ENCODE results near the gene SLC7A9.

The SLC7A9 gene

GRCh38 chr19:32831611-32832010 lies 38.0 kb downstream of the SLC7A9 start:
- Histone ChIP-seq H3K4me3 (no peak overlapping the region), H3K27ac (no peak overlapping the region)

- Histone ChIP-seq H3K4me3 (no peak overlapping the region), H3K27ac (no peak overlapping the region)
Measured at GRCh38 chr19:32830231-32831014, 39.1 kb downstream of the SLC7A9 start.

- Histone ChIP-seq H3K4me3 (no peak overlapping the region), H3K27ac (no peak overlapping the region)
Measured at GRCh38 chr19:32829345-32829896, 40.1 kb downstream of the SLC7A9 start.

- H3K4me3 ChIP-seq: no peak overlapping the region
- H3K27ac ChIP-seq: no peak overlapping the region
Measured at GRCh38 chr19:32828643-32829344, 40.8 kb downstream of the SLC7A9 start.

- H3K27ac ChIP-seq: no peak overlapping the region
- no peak overlapping the region for H3K4me3 ChIP-seq
Measured at GRCh38 chr19:32828139-32828538, 41.4 kb downstream of the SLC7A9 start.

GRCh38 chr19:32824916-32825608 lies 44.5 kb downstream of the SLC7A9 start:
- no peak overlapping the region for H3K4me3 ChIP-seq
- H3K27ac ChIP-seq: no peak overlapping the region

GRCh38 chr19:32824191-32824751 lies 45.3 kb downstream of the SLC7A9 start:
- no peak overlapping the region for H3K4me3 ChIP-seq
- H3K27ac ChIP-seq: no peak overlapping the region

- no peak overlapping the region for H3K4me3 ChIP-seq
- no peak overlapping the region for H3K27ac ChIP-seq
Measured at GRCh38 chr19:32823747-32824102, 45.8 kb downstream of the SLC7A9 start.

GRCh38 chr19:32822916-32823746 lies 46.4 kb downstream of the SLC7A9 start:
- Histone ChIP-seq H3K27ac (no peak overlapping the region), H3K4me3 (no peak overlapping the region)

- Histone ChIP-seq H3K4me3 (no peak overlapping the region), H3K27ac (no peak overlapping the region)
Measured at GRCh38 chr19:32819419-32820400, 49.9 kb downstream of the SLC7A9 start.

- Histone ChIP-seq H3K4me3 (no peak overlapping the region), H3K27ac (no peak overlapping the region)
Measured at GRCh38 chr19:32818536-32818935, 51.0 kb downstream of the SLC7A9 start.

- Histone ChIP-seq H3K4me3 (no peak overlapping the region), H3K27ac (no peak overlapping the region)
Measured at GRCh38 chr19:32817569-32818476, 51.7 kb downstream of the SLC7A9 start.

- H3K4me3 ChIP-seq: no peak overlapping the region
- H3K27ac ChIP-seq: no peak overlapping the region
Measured at GRCh38 chr19:32816555-32817099, 52.9 kb downstream of the SLC7A9 start.

- Histone ChIP-seq H3K4me3 (no peak overlapping the region), H3K27ac (no peak overlapping the region)
Measured at GRCh38 chr19:32814624-32815023, 54.9 kb downstream of the SLC7A9 start.

- Histone ChIP-seq H3K27ac (no peak overlapping the region), H3K4me3 (no peak overlapping the region)
Measured at GRCh38 chr19:32813862-32814425, 55.6 kb downstream of the SLC7A9 start.

GRCh38 chr19:32812571-32812970 lies 57.0 kb downstream of the SLC7A9 start:
- H3K27ac ChIP-seq: no peak overlapping the region
- no peak overlapping the region for H3K4me3 ChIP-seq

- Histone ChIP-seq H3K27ac (no peak overlapping the region), H3K4me3 (no peak overlapping the region)
Measured at GRCh38 chr19:32812036-32812435, 57.5 kb downstream of the SLC7A9 start.
